ENCODE results near the gene CSTPP1.
A peak's percentile ranks its signal among the peaks of the same experiment; 100 is the strongest.

CSTPP1 gene, protein sequence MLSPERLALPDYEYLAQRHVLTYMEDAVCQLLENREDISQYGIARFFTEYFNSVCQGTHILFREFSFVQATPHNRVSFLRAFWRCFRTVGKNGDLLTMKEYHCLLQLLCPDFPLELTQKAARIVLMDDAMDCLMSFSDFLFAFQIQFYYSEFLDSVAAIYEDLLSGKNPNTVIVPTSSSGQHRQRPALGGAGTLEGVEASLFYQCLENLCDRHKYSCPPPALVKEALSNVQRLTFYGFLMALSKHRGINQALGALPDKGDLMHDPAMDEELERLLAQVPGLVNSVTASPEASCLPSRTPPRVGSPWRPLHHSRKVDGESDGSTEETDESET

DNA sequence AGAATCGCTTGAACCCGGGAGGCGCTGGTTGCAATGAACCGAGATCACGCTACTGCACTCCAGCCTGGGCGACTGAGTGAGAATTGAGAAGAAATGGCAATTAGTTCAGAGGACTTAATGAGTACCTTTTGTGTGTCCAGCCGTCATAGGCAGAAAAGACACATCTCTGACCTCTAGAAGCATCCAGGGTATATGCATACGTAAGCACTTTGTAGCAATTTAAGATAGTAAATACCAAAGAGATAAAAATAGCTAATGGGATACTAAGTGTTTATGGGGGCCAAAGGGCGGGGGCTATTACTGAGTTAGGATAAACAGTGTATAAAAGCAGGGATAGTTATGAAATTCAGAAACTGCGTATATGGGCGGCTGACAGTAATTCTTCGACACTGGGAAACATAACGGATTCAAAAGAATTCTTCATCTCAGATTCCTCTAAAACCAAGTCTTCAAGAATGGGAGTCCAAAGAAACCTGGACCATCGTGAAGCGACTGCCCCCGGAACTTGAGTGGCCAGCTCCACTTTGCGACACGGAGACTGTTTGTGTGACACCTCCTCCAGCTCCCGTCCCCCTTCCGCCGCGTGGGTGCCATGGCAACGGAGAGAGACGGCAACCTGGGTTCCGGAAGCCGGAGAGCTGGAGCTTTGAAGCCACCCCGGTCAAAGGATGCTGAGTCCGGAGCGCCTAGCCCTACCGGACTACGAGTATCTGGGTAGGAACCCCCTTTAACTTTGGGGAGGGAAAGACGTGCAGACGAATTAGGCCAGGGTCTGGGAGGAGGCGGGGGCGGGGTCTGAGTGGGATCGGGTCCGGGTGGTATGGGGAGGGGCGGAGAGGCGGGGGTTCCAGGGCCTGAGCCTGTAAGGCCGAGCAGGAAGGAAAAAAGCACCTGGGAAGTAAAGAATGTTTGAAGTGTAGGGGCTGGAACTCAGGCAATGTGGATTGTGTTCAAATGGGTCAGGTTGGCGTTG is at the start of gene CSTPP1:
TSS of gene CSTPP1 (plus strand) at position 624 of the 973 bp plus-strand sequence. CDS start at position 669, 45 bp downstream.
- DNase-seq (ENCODE audit: insufficient read length, low spot score): peak; percentile 97
- FAIRE-seq: peak; percentile 73

DNA sequence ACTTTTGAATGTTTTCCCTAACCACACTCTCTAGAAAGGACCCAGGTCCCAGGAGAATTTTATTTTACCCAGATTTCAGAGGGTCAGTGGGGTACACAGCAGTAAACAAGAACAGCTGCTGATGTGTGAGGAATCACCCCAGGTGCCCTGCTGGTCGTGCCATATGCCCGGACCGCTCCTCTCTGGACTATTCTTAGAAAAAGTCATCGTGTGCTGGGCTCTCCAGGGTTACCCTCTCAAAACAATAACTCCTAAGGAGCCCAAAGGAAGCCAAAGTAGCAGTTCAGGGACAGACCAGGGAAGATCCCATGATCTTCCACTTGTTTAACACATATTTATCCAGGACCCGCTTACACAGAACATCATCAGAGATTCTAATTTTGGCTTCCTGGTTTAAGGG is 47.9 kb upstream of the CSTPP1 start:
- no peak for DNase-seq (ENCODE audit: insufficient read length, low spot score)
- FAIRE-seq: no peak

DNA sequence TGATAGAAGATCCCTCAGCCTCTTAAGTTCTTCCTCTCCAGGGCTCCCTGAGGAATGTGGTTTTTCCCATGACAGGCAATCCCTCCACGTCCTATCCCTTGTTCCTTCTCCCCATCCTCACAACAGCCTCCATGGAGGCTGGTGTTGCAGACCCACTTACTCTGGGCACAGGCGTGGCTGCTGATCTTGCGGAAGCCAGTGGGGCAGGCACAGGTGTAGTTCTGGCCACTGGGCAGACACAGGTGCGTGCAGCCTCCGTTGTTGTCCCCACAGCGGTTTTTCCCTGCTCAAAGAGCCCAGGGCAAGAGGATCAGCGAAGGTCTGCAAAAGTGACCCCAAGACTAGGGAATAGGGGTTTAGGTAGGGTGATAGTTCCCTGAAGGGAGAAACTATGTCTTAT is 47.3 kb upstream of the CSTPP1 start:
- DNase-seq (ENCODE audit: insufficient read length, low spot score) (no peak), FAIRE-seq (no peak)

DNA sequence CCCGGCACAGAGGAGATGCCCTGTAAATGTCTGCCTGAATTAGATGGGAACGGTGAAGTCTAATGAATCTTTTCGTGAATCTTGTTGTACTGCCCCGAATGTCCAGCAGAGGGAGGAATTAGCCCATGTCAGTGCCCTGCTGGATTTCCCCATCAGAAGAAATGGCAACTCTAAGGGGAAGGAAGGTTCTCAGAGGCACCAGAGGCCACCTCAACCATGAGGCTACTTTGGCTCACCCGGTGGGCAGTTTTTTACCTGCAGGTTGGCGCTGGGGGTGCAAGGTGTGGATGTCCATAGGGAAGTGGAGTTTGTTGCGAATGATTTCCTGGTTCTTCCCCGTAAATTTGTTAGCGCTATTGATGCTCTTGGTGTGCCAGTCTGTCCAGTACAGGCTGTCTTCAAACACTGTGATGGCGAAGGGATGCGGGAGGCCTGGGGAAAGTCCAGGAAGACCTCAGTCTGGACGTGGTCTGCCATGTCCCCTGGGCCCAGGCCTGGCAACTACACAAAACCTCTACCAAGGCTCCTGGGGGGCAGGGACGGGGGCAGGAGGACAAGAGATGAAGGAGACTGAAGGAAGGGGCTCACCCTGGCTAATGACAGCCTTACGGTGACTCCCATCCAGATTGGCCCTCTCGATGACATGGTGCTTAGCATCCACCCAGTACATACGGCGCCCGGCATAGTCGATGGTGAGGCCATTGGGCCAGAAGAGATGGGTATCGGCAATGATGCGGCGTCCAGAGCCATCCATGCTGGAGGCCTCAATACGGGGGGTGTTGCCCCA is 46.7 kb upstream of the CSTPP1 start:
- peak; percentile 74 for DNase-seq (ENCODE audit: insufficient read length, low spot score)
- peak; percentile 80 for FAIRE-seq

DNA sequence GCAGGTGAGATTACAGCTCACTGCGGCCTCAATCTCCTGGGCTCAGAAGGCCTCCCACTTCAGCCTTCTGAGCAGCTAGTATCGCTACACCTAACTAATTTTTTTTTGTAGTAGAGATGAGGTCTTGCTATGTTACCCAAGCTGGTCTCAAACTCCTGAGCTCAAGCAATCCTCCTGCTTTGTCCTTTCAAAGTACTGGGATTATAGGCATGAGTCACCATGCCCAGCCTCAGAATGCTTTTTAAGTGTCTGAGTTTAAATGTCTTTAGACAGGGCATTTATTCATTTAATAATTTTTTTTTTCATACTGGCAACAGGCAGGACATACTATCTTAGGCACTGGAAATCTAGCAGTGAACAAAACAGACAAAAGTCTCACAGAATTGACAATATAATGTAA is 45.9 kb upstream of the CSTPP1 start:
- no peak for DNase-seq (ENCODE audit: insufficient read length, low spot score)
- FAIRE-seq: no peak

DNA sequence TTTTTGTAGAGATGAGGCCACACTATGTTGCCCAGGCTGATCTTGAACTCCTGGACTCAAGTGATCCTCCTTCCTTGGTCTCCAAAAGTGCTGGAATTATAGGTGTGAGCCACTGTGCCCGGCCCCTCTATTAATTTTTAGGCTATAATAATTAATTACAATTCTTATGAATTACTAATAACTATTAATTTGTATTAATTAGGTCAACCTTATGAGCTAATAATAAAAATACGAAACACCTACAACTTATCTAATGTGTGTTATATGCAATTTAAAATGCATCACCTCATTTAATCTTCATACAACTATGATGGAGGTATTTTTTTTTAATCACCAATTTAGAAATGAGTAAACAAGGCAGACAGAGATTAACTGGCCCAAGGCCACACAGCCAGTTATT is 44.5 kb upstream of the CSTPP1 start:
- DNase-seq (ENCODE audit: insufficient read length, low spot score) (no peak), FAIRE-seq (no peak)

DNA sequence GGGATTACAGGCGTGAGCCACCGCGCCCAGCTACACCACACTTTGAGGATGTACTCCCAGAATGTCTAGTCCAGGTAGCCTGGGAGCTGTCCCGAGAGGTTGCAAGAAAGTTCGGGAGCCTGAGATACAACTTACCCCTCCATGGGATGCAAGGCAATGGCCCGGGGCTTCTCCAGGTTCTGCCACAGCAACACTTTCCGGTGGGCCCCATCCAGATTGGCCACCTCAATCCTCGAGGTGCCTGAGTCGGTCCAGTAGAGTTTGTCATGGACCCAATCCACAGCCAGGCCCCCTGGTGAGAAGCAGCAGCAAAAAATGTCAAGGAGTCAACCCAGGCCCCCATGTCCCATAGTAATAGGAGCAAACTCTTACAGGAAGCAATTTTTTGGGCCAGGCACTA is 43.7 kb upstream of the CSTPP1 start:
- no peak for DNase-seq (ENCODE audit: insufficient read length, low spot score)
- FAIRE-seq: no peak

DNA sequence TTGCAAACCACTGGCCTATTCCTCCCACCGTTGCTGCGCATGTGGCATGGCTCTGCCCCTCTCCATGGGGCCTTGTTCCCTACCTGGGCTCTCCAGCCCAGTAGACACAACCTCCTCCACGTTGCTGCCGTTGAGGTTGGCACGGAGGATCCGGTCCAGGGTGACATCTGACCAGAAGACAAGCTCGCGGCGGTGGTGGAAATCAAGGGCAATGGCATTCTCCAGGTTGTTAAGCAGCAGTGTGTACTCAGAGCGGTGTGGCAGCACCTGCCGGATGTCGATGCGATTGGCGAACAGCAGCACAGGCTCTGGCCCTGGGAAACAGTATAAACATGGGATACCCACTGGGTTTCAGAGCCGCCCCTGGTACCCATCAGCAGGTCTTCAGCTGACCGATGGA is 42.1 kb upstream of the CSTPP1 start:
- FAIRE-seq: no peak
- no peak for DNase-seq (ENCODE audit: insufficient read length, low spot score)

DNA sequence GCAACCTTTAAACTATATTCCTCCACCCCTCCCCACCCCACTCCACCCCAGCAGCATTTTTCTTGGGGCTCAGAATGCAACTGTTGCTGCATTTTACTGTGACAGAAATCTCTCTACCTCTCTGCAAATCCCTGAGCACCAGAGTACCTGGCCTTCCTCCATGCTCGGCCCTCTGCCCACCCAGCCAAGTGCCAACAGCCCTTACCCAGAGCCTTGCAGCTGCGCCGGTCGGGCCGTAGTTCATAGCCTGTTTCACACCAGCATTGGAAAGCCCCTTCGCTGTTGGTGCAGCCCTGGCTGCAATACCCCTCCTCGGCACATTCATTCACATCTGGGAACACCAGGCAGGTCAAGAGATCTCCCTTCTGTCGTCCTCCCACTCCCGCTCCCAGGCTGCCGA is 41.6 kb upstream of the CSTPP1 start:
- DNase-seq (ENCODE audit: insufficient read length, low spot score) (no peak), FAIRE-seq (no peak)

DNA sequence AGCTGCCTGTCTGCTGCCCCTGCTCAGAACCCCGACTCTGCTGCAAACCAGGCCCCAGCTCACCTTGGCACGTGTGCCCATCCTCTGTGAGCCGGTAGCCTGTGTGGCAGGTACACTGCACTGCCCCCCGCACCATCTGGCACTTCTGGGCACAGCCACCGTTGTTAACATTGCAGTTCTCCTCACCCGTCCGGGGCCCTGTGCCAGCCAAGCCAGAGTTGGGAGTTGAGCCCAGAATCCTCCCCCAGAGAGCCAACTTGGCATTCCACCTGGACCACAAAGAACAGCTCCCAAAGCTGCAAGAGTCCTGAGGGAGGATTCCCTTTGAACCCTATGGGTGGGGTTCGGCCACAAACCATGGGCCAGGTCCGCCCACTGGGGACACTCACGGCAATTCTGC is 40.7 kb upstream of the CSTPP1 start:
- FAIRE-seq (no peak), DNase-seq (ENCODE audit: insufficient read length, low spot score) (no peak)

DNA sequence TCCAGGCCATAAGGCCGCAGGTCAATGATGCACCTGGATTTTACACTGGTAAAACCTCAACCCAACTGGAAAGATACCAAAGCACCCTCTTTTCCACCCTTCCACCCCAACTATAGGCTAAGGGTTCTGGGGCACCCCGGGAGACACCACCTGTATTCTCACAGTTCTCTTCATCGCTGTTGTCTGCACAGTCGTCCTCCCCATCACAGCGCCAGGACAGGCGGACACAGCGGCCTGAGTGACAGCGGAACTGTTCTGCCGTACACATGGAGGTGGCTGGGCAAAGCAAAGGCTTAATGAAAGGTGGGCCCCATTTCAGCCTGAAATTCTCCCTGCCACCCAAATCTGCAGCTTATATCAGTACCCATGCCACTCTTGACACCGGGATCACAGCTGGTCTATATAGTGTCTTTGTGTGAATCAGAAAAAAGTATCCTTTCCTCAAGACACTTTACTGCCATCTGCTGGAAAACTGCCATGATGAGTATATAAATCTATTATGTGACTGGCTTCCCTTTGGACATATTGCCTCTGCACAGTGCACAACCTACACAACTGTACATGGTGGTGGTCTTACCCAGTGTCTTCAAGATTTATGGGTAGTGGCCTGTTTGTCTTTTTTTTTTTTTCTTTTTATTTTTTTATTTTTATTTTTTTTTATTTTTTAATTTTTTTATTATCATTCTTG is 39.7 kb upstream of the CSTPP1 start:
- peak; percentile 32 for DNase-seq (ENCODE audit: insufficient read length, low spot score)

DNA sequence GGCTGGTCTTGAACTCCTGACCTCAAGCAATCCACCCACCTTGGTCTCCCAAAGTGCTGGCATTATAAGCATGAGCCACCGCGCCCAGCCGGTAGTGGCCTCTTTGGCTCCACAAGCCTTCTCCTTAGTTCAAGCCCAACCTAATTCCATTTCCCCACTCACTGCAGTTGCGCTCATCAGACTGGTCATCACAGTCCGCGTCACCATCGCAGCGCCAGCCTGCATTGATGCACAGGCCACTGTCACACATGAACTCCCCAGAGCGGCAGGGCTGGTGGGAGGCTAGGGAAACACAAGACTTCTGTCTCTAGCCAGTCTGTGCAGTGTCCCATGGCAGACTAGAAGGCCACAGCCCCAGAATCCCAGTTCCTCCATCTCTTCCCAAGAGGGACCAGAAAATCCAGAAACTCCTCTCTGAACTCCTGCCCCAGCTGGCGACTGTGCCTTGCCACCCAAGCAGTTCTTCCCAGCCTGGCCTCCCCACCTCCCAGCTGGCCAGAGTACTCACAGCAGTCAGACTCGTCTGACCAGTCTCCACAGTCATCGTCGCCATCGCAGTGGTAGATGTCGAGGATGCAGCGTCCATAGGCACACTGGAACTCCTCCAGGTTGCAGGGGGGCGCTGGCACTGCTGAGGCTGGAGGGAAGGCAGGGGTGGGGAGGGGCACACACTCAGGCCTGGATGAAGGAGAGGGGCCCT is 38.0 kb upstream of the CSTPP1 start:
- FAIRE-seq (no peak), DNase-seq (ENCODE audit: insufficient read length, low spot score) (no peak)

More for the DNA sequence above, 39.7 kb upstream of the CSTPP1 start:
- FAIRE-seq: no peak

DNA sequence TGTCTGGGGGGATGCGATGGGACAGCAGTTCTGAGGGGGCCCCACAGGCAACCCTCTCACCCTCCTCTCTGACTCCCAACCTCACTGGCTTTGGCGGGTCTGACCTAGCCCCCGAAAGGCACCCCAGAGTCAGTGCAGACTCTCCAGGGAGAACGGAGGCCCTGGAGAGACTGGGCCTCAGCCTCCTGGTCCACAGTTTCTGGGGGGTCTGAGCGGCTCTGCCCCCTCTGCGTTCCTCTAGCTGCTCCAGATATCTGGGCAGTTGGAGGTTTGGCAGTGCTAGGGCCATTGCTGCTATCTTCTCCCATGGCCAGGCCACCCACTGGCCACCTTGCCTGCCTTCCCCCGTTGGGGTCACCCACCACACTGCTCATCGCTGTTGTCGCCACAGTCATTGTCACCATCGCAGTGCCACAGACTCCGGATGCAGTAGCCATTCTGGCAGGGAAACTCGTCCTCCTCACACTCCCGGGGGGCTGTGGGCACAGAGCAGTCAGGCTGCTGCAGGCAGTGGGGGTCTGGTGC is 37.0 kb upstream of the CSTPP1 start:
- FAIRE-seq (no peak), DNase-seq (ENCODE audit: insufficient read length, low spot score) (no peak)

DNA sequence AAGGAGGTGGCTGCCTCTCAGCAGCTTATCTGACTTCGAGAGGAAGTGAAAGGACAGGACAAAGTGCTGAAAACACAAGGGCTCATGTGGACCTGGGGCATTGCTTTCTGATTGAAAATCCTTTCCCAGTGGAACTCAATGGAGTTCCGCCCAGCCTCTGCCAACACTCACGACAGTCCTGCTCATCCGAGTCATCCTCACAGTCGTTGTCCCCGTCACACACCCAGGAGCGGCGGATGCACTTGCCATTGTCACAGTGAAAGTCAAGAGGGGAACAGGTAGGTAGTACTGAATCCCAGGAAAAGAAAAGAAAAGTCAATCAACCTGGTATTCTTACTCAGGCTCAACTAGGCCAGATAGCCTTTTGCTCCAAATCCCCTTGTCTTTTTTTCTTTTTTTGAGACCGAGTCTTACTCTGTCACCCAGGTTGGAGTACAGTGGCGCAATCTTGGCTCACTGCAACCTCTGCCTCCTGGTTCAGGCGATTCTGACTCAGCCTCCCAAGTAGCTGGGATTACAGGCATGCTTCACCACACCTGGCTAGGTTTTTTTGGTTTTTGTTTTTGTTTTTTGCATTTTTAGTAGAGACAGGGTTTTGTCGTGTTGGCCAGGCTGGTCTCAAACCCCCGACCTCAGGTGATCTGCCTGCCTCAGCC is 36.3 kb upstream of the CSTPP1 start:
- DNase-seq (ENCODE audit: insufficient read length, low spot score) (no peak), FAIRE-seq (no peak)

DNA sequence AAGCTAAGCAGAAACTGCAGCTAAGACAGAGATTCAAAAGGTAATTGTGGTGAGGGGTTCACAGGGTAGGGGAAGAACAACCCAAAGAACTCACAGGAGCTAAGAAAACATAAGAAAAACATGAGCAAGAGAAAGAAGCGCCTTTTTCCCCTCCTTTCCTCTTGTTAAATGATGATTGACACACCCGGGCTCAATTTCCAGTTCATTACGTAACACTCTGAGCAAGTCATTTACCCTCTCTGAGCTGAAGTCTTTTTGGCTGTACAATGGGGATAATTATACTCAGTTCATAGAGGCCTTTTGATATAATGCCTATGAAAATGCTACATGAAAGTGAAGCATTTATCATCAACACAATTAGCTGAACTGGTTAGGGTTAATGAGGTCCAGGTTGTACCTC is 35.4 kb upstream of the CSTPP1 start:
- DNase-seq (ENCODE audit: insufficient read length, low spot score) (no peak), FAIRE-seq (no peak)

DNA sequence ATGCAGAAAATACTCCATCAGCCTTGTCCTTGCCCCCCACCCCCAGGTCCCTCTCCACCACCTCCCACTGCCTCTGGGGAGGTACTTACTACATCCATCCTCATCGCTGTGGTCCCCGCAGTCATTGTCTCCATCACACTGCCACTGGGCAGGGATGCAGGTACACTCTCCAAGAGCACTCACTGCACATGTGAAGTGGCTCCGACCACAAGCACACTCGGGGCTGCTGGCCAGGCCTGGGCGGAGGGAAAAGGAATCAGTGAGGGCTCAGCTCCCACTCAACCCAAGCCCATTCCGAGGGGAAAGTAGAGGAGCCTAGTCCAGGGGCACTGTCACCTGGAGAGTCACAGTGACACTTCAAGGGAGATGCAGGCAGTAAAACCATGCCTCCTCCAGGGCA is 33.9 kb upstream of the CSTPP1 start:
- DNase-seq (ENCODE audit: insufficient read length, low spot score): no peak
- FAIRE-seq: no peak

DNA sequence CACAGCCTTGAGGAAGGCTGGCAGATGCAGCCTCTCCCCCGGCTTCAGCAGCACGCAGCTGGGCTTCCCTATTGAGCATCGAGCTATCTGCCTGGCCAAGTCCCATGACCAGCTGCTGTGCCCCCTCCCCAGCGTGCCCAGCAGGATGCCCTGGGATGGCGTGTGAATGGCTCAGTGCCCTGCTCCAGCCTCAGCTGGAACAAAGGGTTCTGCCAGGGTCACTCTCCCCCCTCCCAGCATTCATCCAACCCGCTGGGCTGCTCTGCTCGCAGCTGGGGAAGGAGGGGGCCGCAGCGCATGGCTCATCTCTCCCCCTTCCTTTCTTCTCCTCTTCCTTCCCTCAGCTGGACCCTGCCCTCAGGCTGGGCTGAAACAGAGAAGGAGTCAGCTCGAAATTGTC is 32.7 kb upstream of the CSTPP1 start:
- no peak for FAIRE-seq
- DNase-seq (ENCODE audit: insufficient read length, low spot score): no peak

DNA sequence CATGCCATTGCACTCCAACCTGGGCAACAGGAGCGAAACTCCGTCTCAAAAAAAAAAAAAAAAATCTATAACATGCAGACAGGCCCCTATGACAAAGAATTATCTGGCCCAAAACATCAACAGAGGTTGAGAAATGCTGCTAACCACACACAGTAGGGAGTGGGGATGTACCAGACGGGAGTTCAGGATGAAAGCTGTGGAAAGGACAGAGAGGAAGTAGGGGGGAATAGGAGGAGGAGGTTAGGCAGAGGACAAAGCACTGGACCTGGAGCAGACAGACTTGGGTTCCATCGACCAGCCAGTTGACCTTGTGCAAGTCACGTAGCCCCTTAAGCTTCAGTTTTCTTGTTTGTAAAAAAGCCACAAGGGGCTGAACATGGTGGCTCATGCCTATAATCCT is 30.8 kb upstream of the CSTPP1 start:
- DNase-seq (ENCODE audit: insufficient read length, low spot score): no peak
- no peak for FAIRE-seq

DNA sequence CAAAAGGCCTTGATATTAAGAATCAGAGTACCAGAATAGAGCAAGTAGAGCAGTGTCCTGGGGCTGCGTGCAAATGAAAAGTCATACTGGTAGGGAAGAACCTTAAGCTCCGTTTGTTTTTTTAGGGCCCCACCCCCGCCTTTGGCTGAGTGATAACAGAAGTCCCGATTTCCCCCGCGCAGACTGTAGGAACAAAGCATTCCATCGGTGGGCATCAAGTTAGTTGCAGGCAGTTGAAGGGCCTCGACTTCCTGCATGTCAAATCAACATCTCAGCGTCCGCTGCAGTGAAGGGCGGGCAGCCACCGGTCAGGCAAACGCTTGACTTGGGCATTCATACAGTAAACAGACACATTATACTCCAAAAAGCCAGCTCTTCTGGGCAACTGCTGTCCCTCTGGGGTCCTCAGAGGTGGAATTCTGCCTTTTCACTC is 29.9 kb upstream of the CSTPP1 start:
- no peak for FAIRE-seq
- DNase-seq (ENCODE audit: insufficient read length, low spot score): peak; percentile 43
